ENCODE results near the gene HLA-DMB. TPM values are rescaled to one million over a fixed set of nuclear protein-coding genes. Genes with fewer than 3 reads are reported as not detected.

Gene HLA-DMB
- total and polyA plus RNA-seq, 12 donors: 2.7 to 79.8 (median 7.3) TPM

- 0% methylated on average over 23 of the region's 23 CpGs for WGBS, 2 donors
- DNase-seq (peak in 1 of 2 donors; percentile 47), ATAC-seq (no peak)
- Histone ChIP-seq H3K36me3 (peaks cover 11 to 64% (median 42%) of the 10 kb centered on the region in 9 donors), H3K27me3 (no peaks in the 10 kb centered on the region), H3K4me3 (peak overlapping the region; percentile 61 to 100 (median 94)), H3K9me3 (no peaks in the 10 kb centered on the region), H3K4me1 (peaks cover 5 to 47% (median 40%) of the 10 kb centered on the region in 9 donors), H3K27ac (peak overlapping the region in 8 of 10 donors; percentile 8 to 100 (median 88))
- TF ChIP-seq CTCF (IDR thresholded peaks at IDR 0.05): no peak
- intact Hi-C loops (cut with DNase I): loop anchor here in 2 of 10 donors (2.0 to 5.0 kb wide), 2 partner anchors 39 to 776 kb away; no protein-coding TSS in a partner anchor
Measured at GRCh38 chr6:32973144-32974015, 32.6 kb upstream of the HLA-DMB start.

- intact Hi-C loops (cut with DNase I): loop anchor here in 1 of 10 donors (5.0 kb wide), 1 partner anchor 775 kb away; no protein-coding TSS in a partner anchor
- H3K9me3 ChIP-seq: no peaks in the 10 kb centered on the region
- H3K27me3 ChIP-seq: no peaks in the 10 kb centered on the region
- peak overlapping the region; percentile 8 to 100 (median 82) for H3K27ac ChIP-seq
- 0% methylated on average over 70 of the region's 70 CpGs for WGBS, 2 donors
- peak in 6 of 8 donors; percentile 0 to 6 (median 3) for ATAC-seq
- TF ChIP-seq CTCF (IDR thresholded peaks at IDR 0.05): no peak
- H3K36me3 ChIP-seq: peaks cover 8 to 55% (median 34%) of the 10 kb centered on the region in 9 donors
- peak overlapping the region; percentile 61 to 100 (median 94) for H3K4me3 ChIP-seq
- H3K4me1 ChIP-seq: peaks cover 5 to 42% (median 35%) of the 10 kb centered on the region in 9 donors
- peak in 1 of 2 donors; percentile 47 for DNase-seq
Measured at GRCh38 chr6:32972353-32973143, 31.7 kb upstream of the HLA-DMB start.

- no peaks in the 10 kb centered on the region for H3K9me3 ChIP-seq
- 0 to 1% methylated on average over 58 of the region's 58 CpGs for WGBS, 2 donors
- peak overlapping the region; percentile 93 to 100 (median 100) for H3K27ac ChIP-seq
- TF ChIP-seq CTCF (IDR thresholded peaks at IDR 0.05): no peak
- H3K4me1 ChIP-seq: peaks cover 9 to 42% (median 34%) of the 10 kb centered on the region in 9 donors
- peak; percentile 99 to 100 for DNase-seq
- no peaks in the 10 kb centered on the region for H3K27me3 ChIP-seq
- H3K36me3 ChIP-seq: peaks cover 8 to 47% (median 26%) of the 10 kb centered on the region in 9 donors
- ATAC-seq: peak; percentile 59 to 75 (median 66)
- H3K4me3 ChIP-seq: peak overlapping the region; percentile 61 to 100 (median 94)
- intact Hi-C loops (cut with DNase I): loop anchor here in 1 of 10 donors (5.0 kb wide), 1 partner anchor 774 kb away; no protein-coding TSS in a partner anchor
Measured at GRCh38 chr6:32971581-32972352, 30.9 kb upstream of the HLA-DMB start.
